GM13977 (cell line): Measurements from ENCODE around the gene AZU1.

ENCODE experiments used
- DNase-seq: peaks from one replicate; pipeline ENCODE4 v3.0.0; 2012; ENCODE audit warnings: low spot score
- CTCF ChIP-seq: IDR thresholded peaks from 2 replicates; pipeline ENCODE4 v1.5.1; 2012; ENCODE audit warnings: mild to moderate bottlenecking, control low read depth; ENCODE audit not compliant: insufficient read depth; ENCODE audit errors: extremely low read depth, missing control alignments
- in situ Hi-C: fragments of 300-500 bp; cut with MboI; formaldehyde crosslinking; loops from one replicate; pipeline ENCODE4 v1.12.0; 2022; ENCODE audit warnings: low sequenced_read_pairs, low pct_unique_long_range_greater_than_20kb, mixed read lengths, inconsistent platforms; ENCODE audit not compliant: unreplicated experiment

The AZU1 gene

DNA sequence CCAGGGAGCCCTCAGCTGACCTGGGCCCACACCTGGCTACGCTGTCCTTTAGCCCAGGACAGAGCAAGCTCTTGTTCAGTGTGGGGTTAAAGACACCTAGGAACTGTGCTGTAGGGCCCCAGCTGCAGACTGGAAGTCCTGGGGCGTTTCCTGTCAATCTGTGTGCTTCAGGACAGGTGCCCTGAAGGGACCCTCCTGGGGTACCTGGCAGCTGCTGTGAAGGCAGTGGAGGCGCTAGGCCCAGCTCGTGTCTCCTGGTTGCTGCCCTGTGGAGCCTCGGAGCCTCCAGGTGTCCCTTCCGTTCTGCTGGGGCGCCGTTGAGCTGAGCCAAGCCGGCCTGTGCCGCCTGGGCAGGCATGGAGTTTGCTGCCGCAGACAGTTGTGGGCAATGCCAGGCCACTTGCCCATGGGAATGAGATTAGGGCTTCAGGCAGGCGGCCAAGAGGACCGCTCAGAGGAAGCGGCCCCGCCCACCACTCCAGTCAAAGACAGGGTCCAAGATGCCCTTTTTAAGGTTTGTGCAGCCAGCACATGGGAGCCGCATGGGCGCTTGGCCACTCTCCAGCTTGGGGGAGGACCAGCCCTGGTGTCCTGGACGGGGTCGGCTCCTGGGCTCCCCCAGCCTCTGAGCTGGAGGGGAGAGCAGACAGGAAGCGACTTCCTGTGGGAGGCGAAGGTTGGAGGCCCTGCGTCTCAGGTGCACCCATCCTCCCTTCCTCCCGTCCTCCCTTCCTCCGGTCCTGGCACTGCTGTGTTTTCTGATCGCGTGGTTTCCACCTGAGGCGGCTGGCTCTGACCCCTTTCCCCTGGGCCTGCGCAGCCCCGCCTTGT, 26.4 kb upstream of the AZU1 start:
- in situ Hi-C loops: no loop called here
- TF ChIP-seq CTCF: no peak
- DNase-seq: no peak

DNA sequence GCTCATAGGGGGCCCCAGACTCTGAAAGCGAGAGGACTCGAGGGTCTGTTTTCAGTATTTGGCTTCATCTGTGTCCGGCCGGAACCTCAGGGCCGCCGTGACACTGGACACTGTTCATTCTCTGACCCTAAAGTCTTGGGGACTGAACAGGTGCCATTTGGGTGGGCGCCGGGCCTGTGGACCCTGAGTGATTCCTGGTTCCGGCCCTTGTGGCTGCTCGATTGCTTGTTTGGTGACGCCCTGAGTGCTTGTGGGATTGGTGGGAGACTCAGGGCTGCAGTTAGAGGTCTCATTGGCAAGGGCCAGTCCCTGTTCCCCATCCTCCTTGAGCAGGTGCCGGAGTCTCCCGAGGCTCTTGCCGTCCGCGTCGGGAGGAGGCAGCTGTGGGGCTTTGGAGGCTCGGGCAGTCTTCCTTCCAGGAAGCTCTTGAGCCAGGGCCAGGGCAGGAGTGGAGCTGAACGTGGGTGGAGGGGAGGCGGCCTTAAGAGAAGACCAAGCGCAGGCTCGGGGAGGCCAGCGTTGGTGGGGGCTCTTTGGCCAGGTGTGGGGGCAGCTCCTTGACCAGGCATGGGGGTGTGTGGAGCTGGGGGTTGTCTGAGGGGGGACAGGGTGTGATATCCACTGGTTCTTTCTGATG, 25.7 kb upstream of the AZU1 start:
- TF ChIP-seq CTCF: no peak
- in situ Hi-C loops: no loop called here
- DNase-seq: no peak

GRCh38 chr19:802498-803098, 25.0 kb upstream of the AZU1 start:
- in situ Hi-C loops: no loop called here
- TF ChIP-seq CTCF: no peak
- no peak for DNase-seq

- TF ChIP-seq CTCF: no peak
- DNase-seq: no peak
- in situ Hi-C loops: no loop called here
These were observed 24.5 kb upstream of the AZU1 start for GRCh38 chr19:803099-803561.

DNA sequence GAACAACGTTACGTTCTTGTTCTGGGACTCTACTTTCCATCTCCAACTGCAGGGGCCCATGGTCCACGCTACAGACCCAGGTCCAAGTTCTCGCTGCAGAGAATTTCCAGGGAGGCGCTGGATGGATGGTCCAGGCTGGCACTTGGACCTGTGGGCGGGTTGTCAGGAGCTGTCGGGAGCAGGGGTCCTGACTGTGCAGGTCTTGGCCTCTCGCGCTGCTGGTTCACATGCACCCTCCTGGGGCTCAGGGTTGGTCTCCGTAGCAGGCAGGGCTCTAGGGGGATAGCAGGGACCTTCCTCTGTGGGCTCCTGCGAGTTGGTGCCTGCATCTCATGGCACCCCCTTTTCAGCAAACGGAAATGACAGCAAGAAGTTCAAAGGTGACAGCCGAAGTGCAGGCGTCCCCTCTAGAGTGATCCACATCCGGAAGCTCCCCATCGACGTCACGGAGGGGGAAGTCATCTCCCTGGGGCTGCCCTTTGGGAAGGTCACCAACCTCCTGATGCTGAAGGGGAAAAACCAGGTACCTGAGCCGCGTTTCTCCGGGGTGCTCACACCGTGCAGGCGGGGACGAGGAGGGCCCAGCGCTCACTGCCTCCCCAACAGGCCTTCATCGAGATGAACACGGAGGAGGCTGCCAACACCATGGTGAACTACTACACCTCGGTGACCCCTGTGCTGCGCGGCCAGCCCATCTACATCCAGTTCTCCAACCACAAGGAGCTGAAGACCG, 23.8 kb upstream of the AZU1 start:
- in situ Hi-C loops: no loop called here
- TF ChIP-seq CTCF: no peak
- DNase-seq: no peak
